ENCODE results near the gene FARP1. TPM values are rescaled to one million over a fixed set of nuclear protein-coding genes. Genes with fewer than 3 reads are reported as not detected.

FARP1 gene
- total RNA-seq, 1 experiment from 2014 or later = 96.6 TPM

- Mint-ChIP-seq H3K9me3 (no peaks in the 10 kb centered on the region), H3K4me1 (peaks cover 27% of the 10 kb centered on the region), H3K27me3 (ENCODE audit: low read depth) (no peaks in the 10 kb centered on the region), H3K4me3 (no peak overlapping the region), H3K36me3 (no peaks in the 10 kb centered on the region), H3K27ac (0 out of 2 replicates have a peak overlapping the region, but pooled peaks have one; percentile 51)
- CTCF ChIA-PET = interaction anchor here (0.6 to 2.3 kb wide), 6 partner anchors 21 to 315 kb away, joined by 3 to 9 read pairs (median 3); no protein-coding TSS in a partner anchor
- TF ChIP-seq USF2 (CRISPR knock-in tag; IDR thresholded peaks at IDR 0.05) (no peak), SP1 (CRISPR knock-in tag; conservative IDR thresholded peaks at IDR 0.05) (no peak), OVOL2 (CRISPR knock-in tag; IDR thresholded peaks at IDR 0.05; ENCODE audit: borderline replicate concordance) (no peak), FOXJ3 (CRISPR knock-in tag; IDR thresholded peaks at IDR 0.05; ENCODE audit: borderline replicate concordance) (no peak), ZNF416 (CRISPR knock-in tag; IDR thresholded peaks at IDR 0.05) (no peak), TEAD4 (CRISPR knock-in tag; IDR thresholded peaks at IDR 0.05) (no peak), ETV6 (CRISPR knock-in tag; IDR thresholded peaks at IDR 0.05) (no peak), AR (CRISPR knock-in tag; IDR thresholded peaks at IDR 0.05) (no peak), PRDM15 (CRISPR knock-in tag; IDR thresholded peaks at IDR 0.05) (no peak), ZBTB43 (CRISPR knock-in tag; IDR thresholded peaks at IDR 0.05) (no peak), ATF2 (CRISPR knock-in tag; IDR thresholded peaks at IDR 0.05; ENCODE audit: borderline replicate concordance, low read depth) (no peak), EMX1 (CRISPR knock-in tag; IDR thresholded peaks at IDR 0.05) (no peak), ESRRA (CRISPR knock-in tag; IDR thresholded peaks at IDR 0.05; ENCODE audit: borderline replicate concordance) (no peak), NFE2L1 (CRISPR knock-in tag; IDR thresholded peaks at IDR 0.05) (no peak)
- TF ChIP-seq, protein P1, sequence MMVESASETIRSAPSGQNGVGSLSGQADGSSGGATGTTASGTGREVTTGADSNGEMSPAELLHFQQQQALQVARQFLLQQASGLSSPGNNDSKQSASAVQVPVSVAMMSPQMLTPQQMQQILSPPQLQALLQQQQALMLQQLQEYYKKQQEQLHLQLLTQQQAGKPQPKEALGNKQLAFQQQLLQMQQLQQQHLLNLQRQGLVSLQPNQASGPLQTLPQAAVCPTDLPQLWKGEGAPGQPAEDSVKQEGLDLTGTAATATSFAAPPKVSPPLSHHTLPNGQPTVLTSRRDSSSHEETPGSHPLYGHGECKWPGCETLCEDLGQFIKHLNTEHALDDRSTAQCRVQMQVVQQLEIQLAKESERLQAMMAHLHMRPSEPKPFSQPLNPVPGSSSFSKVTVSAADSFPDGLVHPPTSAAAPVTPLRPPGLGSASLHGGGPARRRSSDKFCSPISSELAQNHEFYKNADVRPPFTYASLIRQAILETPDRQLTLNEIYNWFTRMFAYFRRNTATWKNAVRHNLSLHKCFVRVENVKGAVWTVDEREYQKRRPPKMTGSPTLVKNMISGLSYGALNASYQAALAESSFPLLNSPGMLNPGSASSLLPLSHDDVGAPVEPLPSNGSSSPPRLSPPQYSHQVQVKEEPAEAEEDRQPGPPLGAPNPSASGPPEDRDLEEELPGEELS (CRISPR knock-in tag; IDR thresholded peaks at IDR 0.05) = no peak
- TF ChIP-seq, protein P2, sequence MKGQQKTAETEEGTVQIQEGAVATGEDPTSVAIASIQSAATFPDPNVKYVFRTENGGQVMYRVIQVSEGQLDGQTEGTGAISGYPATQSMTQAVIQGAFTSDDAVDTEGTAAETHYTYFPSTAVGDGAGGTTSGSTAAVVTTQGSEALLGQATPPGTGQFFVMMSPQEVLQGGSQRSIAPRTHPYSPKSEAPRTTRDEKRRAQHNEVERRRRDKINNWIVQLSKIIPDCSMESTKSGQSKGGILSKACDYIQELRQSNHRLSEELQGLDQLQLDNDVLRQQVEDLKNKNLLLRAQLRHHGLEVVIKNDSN (CRISPR knock-in tag; IDR thresholded peaks at IDR 0.05) = no peak
- TF ChIP-seq, protein P3, sequence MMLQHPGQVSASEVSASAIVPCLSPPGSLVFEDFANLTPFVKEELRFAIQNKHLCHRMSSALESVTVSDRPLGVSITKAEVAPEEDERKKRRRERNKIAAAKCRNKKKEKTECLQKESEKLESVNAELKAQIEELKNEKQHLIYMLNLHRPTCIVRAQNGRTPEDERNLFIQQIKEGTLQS (CRISPR knock-in tag; conservative IDR thresholded peaks at IDR 0.05) = no peak
- DNase-seq (ENCODE audit: low spot score) (no peak), ATAC-seq (no peak)
- POLR2A ChIA-PET = no interaction called here
These were observed 205.7 kb downstream of the FARP1 start for GRCh38 chr13:98348466-98349200.

Data from WTC11 (cell line).